Thyroid gland (tissue), 4 donors: ENCODE results near the gene BAHCC1.
"Not testable (repeated sequence)": the region's sequence is repeated elsewhere in the genome, so short reads cannot be mapped to it uniquely, and the experiment has no call there.

Experiments used
- CTCF ChIP-seq, 6 experiments: fragments of 200-600 bp in 3 of 6; fragments of 450-650 bp in 3 of 6; sonication (generic) in 3 of 6; IDR thresholded peaks; one replicate each; pipeline ENCODE4 v1.5.1; 2016 to 2019; ENCODE audit warnings: antibody characterized with exemption in 6 of 6, mild to moderate bottlenecking in 2 of 6, inconsistent platforms in 1 of 6, moderate library complexity in 1 of 6
- POLR2A ChIP-seq, 2 donors: fragments of 450-650 bp; IDR thresholded peaks; one replicate each; pipeline ENCODE4 v1.6.1; 2017; ENCODE audit warnings: antibody characterized with exemption in 2 of 2, mild to moderate bottlenecking in 2 of 2, moderate library complexity in 1 of 2

- not testable (repeated sequence) for TF ChIP-seq CTCF, POLR2A (IDR thresholded peaks at IDR 0.05)
Observed at GRCh38 chr17:81425041-81425440, 29.8 kb downstream of the BAHCC1 start.
